Measurements from ENCODE around the gene AMH. TPM values are rescaled to one million over a fixed set of nuclear protein-coding genes. Genes with fewer than 3 reads are reported as not detected.

The AMH gene
- total and polyA plus RNA-seq, 2 of the 13 experiments (the other 11 are each of a cell fraction or from before 2014, with no cell fraction given): 0.03 to 0.18 TPM

GRCh38 chr19:2253106-2254063 is 4.3 kb downstream of the AMH start (continued):
- TF ChIP-seq ZNF382 (CRISPR knock-in tag; IDR thresholded peaks at IDR 0.05; ENCODE audit: borderline replicate concordance): no peak
- TF ChIP-seq ZNF280D (CRISPR knock-in tag; IDR thresholded peaks at IDR 0.05): no peak
- TF ChIP-seq IRF2 (CRISPR knock-in tag; IDR thresholded peaks at IDR 0.05): 0 out of 2 replicates have a peak, but pooled peaks have one; percentile 21
- 0 out of 2 replicates have a peak, but pooled peaks have one; percentile 50 for TF ChIP-seq YEATS2 (CRISPR knock-in tag; IDR thresholded peaks at IDR 0.05; ENCODE audit: borderline replicate concordance)
- peak; percentile 70; the same call in 1 of the 2 replicates for TF ChIP-seq CHCHD3 (CRISPR knock-in tag; IDR thresholded peaks at IDR 0.05)
- TF ChIP-seq KDM3A (CRISPR knock-in tag; IDR thresholded peaks at IDR 0.05; ENCODE audit: low read depth): peak; percentile 53; the same call in 1 of the 2 replicates
- peak; percentile 20; the same call in 1 of the 2 replicates for TF ChIP-seq ZNF232 (CRISPR knock-in tag; IDR thresholded peaks at IDR 0.05; ENCODE audit: borderline replicate concordance)
- TF ChIP-seq ZSCAN21 (CRISPR knock-in tag; IDR thresholded peaks at IDR 0.05; ENCODE audit: borderline replicate concordance): peak; percentile 63; the same call in 1 of the 2 replicates
- TF ChIP-seq HES4 (CRISPR knock-in tag; IDR thresholded peaks at IDR 0.05; ENCODE audit: borderline replicate concordance): peak; percentile 16; the same call in 1 of the 2 replicates
- TF ChIP-seq TFDP1 (CRISPR knock-in tag; IDR thresholded peaks at IDR 0.05; ENCODE audit: borderline replicate concordance): 0 out of 2 replicates have a peak, but pooled peaks have one; percentile 3
- TF ChIP-seq TCF12 (IDR thresholded peaks at IDR 0.05): no peak
- peak; percentile 34; the same call in 1 of the 2 replicates for TF ChIP-seq TCF12 (CRISPR knock-in tag; IDR thresholded peaks at IDR 0.05)
- TF ChIP-seq CCAR2 (optimal IDR thresholded peaks at IDR 0.05; ENCODE audit: low read depth, low read length): no peak
- peak; percentile 91 for TF ChIP-seq ZFP90 (CRISPR knock-in tag; IDR thresholded peaks at IDR 0.05; ENCODE audit: borderline replicate concordance)
- 0 out of 2 replicates have a peak, but pooled peaks have one; percentile 45 for TF ChIP-seq KAT7 (CRISPR knock-in tag; IDR thresholded peaks at IDR 0.05; ENCODE audit: borderline replicate concordance)
- peak; percentile 13; the same call in 1 of the 2 replicates for TF ChIP-seq DR1 (CRISPR knock-in tag; IDR thresholded peaks at IDR 0.05)
- 0 out of 2 replicates have a peak, but pooled peaks have one; percentile 25 for TF ChIP-seq IKZF5 (CRISPR knock-in tag; IDR thresholded peaks at IDR 0.05)
- peak; percentile 7 for TF ChIP-seq TEAD3 (CRISPR knock-in tag; optimal IDR thresholded peaks at IDR 0.05; ENCODE audit: borderline replicate concordance)
- TF ChIP-seq TEF (CRISPR knock-in tag; IDR thresholded peaks at IDR 0.05): no peak
- TF ChIP-seq RBM39 (IDR thresholded peaks at IDR 0.05; ENCODE audit: low read depth, low read length, poor library complexity, severe bottlenecking): peak; percentile 30
- no peak for TF ChIP-seq ZNF839 (CRISPR knock-in tag; IDR thresholded peaks at IDR 0.05; ENCODE audit: borderline replicate concordance)
- TF ChIP-seq THAP11 (CRISPR knock-in tag; IDR thresholded peaks at IDR 0.05): 0 out of 2 replicates have a peak, but pooled peaks have one; percentile 25
- no peak for TF ChIP-seq KAT8 (CRISPR knock-in tag; IDR thresholded peaks at IDR 0.05)

Measured in HepG2 (cell line).